HG03066 (cell line): ENCODE results near the gene PI4K2B.
"Not testable (repeated sequence)": the region's sequence is repeated elsewhere in the genome, so short reads cannot be mapped to it uniquely, and the experiment has no call there.

Experiments used
- ATAC-seq: cut with Tn5 transposase; IDR thresholded peaks from one replicate; pipeline ENCODE4 v1.9.1; 2021; ENCODE audit warnings: low read depth; ENCODE audit not compliant: unreplicated experiment

The PI4K2B gene

GRCh38 chr4:25302626-25303025 is 68.8 kb downstream of the PI4K2B start:
- ATAC-seq, result no peak

- ATAC-seq, result no peak
These were observed 69.7 kb downstream of the PI4K2B start for GRCh38 chr4:25303578-25303977.

GRCh38 chr4:25306518-25307057 is 72.8 kb downstream of the PI4K2B start:
- no peak for ATAC-seq

DNA sequence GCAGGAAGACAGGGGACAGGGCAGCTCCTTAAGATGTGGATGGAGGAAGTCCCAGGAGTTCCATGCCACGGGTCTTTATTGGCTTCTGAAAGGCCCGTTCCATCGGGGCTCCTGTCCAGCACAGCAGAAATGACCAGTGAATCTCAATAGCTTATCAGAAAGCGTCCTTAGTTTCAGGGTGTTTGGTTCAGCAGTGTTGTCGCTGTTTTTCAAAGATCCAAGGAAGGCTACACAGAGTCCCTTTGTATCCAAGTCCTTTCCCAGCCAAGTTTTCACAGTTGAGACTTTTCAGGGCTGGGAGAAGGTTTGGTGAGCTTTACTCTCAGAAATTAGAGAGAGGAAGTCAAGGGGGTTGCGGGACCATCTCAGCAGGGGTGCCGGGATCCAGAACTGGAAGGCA is 73.8 kb downstream of the PI4K2B start:
- ATAC-seq, result no peak

DNA sequence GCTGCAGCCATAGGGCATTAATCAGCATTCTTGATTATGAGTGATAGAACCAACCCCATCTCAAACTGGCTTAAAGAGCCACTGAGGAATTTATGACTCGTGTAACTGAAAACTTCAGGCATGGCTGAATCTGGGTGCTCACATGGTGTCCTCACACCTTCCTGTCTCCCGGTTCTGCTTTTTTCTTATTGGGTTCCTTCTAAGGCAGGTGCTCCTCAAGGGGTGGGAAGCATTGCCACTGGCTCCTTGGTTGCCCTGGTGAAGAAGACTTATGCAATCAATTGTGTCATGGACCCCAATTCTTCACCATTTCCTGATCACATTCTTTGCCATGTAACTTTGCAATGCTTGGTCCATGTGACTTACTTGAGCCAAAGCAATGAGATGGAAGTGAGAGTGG is 74.5 kb downstream of the PI4K2B start:
- no peak for ATAC-seq

DNA sequence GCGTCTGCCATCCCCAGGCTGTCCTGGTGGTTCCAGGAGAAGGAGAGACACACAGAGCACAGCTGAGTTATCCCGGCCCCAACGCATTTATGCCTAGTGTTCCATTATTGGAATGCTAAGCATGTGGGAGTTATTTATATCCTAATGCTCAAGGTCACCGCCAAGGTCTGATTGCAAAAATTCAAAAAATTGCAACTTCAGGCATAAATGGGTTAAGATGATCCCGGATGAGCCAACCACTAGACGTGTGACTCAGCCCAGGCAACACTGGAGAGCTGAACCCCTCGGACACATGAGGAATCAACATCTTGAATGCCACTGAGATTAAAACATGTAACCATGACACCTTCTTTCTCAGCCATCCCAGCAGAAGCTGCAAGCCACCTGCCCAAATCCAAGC is 74.9 kb downstream of the PI4K2B start:
- ATAC-seq, result no peak

GRCh38 chr4:25310066-25310802 is 76.4 kb downstream of the PI4K2B start:
- peak; percentile 52 for ATAC-seq

- no peak for ATAC-seq
These were observed 77.0 kb downstream of the PI4K2B start for GRCh38 chr4:25310803-25311166.

DNA sequence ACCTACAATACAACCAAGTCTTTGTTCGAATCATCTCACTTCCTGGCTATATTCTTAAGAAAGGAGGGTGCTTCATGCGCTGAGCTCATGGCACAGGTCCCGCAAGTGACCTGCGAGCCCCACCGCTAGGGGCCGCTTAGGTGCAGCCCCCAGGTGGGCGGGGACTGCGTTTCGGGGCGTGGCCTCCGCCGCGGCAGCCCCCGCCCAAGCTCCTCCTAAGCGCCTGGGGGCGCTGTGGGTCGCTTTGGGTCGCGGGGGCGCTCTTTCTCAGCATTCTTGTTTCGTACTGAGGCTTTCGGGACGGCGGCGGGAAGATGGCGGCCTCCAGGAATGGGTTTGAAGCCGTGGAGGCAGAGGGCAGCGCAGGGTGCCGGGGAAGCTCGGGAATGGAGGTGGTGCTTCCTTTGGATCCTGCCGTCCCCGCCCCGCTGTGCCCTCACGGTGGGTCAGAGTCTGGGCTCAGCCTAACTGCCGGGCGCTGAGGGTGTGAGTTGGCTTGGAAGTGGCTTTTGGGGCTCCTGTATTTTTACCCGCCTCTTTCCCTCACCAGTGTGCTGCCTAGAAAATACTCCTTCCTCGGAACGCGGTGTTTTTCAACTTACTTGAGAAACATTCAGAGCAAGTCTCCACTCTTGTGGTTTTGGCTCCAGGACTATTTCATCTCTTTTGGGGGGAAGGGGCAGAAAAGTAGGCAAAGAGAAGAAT is 78.8 kb downstream of the PI4K2B start, which contains the start of gene ZCCHC4:
Gene ZCCHC4, plus strand, starts transcription at position 279 of the 705 bp plus-strand sequence. Its CDS starts 36 bp downstream, at position 315.
- ATAC-seq, result peak; percentile 73

DNA sequence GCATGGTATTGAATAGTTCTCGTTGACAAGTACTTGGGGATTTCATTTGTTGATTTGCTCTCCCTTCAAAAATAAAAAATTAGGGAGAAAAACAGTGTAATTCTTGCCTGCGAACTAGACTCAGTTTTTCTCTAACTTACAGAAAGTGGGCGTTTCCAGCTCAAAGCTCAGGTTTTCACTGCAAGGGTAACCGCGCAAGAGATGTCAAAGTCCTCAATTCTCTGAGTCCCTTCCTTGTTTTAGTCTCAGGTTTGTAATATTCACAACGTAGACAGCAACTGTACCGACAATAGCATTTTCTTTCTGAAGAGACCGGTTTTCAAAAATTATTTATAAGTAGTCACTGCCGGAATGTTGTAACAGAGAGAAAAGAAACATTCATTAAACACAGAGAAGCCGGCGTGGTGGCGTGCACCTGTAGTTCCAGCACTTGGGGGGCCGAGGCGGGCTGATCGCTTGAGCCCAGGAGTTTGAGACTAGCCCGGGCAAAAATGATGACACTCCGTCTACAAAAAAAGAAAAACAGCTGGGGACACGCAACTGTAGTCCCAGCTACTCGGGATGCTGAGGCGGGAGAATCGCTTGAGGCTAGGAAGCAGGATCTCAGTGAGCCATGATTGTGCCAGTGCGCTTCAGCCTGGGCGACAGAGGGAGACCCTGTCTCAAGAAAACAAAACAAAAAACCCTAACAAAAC is 79.5 kb downstream of the PI4K2B start:
- no peak for ATAC-seq

DNA sequence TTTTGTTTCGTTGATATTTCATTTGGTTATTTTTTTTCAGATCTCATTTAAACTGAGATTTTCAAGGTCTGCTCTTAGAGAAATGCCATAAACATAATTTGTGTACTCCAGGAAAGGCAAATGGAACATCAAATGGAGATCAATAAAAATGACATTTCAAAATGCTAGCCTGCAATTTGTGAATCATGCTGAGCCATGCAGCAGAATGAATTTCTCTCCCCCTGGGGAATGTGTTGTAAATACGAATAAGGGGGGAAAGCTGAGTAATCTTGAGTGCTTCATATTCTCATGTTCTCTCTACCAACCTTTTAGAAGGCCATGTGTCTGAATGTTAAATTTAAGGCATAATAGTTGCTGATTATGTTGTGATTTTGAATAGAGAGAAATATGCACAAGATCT is 86.5 kb downstream of the PI4K2B start:
- no peak for ATAC-seq

- no peak for ATAC-seq
These were observed 86.9 kb downstream of the PI4K2B start for GRCh38 chr4:25320773-25321172.

DNA sequence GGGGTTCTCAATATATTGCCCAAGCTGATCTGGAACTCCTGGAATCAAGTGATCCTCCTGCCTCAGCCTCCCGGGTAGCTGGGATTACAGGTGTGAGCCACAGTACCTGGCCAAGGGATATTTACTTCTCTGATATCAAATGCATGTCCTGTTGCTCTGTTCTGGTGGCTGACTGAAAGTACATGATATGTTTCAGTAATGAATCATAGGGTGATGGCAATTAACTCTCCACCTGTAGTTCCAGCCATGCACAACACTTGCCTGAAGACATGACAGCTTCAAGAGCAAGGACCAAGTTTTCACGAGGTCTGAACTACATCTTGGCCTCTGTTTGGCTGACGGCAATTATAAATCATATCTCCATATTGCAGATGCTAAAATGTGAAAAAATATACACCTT is 87.9 kb downstream of the PI4K2B start:
- no peak for ATAC-seq

GRCh38 chr4:25328463-25328862 is 94.6 kb downstream of the PI4K2B start:
- not testable (repeated sequence) for ATAC-seq
